GM04504 (cell line): Measurements from ENCODE around the gene RBP5.
A peak's percentile ranks its signal among the peaks of the same experiment; 100 is the strongest.
"Not testable (repeated sequence)": the region's sequence is repeated elsewhere in the genome, so short reads cannot be mapped to it uniquely, and the experiment has no call there.

Source experiments
- DNase-seq: peaks from one replicate; pipeline ENCODE4 v3.0.0-alpha.2; 2012; ENCODE audit warnings: low read depth

The RBP5 gene

DNA sequence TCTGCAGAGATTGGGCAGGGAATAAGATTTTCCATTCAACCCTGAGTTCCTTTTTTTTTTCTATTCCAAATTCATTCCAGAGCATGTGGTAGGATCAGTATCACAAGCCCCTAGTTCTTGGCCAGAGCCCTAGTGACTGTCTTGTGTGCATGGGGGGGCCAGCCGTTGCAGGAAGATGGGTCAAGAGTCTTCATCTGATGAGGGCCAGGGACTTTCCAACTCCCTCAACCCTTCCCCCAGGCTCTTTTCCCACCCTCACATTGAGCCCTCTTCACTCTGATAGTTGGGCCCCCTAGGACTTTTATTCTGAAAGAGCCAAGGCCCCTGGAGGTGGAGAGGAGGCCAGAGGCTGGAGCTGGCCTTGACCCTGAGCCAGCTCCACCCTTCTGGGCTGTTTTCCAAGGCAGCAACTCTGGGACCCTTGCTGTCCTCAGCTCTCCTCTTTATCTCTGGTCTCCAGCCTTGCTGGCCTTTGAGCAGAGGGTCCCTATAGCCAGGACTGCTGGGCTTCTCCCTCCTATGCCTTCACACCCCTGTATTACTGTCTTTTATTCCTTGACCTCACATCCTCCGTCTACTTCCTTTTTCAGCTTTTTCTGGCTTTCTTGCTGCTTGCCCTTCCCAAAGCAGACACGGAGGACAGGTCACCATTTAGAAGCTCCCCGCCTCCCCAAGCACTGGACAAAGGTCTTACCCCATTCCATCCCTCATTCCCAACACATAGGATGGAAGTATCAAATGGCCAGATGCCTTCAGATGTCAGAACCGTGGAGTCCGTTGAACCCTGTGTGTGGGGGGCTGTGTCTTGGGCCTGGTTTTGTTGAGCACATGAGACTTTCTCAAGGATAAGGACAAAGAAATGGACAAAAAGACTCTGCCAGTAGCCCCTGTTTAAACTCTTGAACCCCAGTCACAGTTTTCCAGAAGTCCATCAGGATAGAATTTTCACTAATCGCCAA, 5.6 kb downstream of the RBP5 start:
- no peak for DNase-seq

DNA sequence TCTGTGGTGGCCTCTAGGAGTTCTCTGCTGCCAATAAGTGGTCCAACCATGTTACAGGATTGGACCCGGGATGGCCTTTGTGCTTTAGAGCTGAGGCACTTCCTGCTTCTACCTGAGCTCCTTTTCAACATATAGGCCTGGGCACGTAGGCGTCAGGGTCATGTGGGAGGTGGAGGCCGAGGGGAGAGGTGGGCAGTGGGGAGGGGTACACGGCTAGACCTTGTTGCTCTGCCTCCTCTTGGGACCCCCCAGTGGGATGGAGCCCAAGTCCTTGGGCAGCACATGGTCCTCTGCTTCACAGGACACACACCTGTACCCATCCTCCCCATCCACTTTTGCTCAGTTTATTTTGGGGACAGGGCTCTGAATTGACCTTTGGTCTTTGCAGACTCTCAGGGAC, 7.4 kb downstream of the RBP5 start:
- no peak for DNase-seq

DNA sequence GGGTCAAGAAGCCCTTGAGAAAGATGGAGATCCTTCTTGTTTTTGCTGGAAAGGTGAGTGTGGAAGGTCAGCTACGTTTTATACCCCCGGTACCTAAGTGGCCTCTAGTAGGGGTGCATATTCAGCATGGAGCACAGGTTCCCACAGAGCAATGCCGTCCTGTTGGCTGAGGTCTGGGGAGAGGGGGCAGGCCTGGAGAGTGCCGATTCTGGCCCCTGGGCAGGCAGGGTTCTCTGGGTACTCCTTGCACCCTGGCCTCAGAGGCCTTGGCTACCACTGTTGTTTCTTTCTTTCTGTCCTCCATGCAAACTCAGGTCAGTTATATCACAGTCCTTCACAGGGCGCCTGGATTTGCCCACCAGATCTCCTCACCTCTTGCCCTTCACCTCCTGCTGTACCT, 8.5 kb downstream of the RBP5 start:
- no peak for DNase-seq

DNA sequence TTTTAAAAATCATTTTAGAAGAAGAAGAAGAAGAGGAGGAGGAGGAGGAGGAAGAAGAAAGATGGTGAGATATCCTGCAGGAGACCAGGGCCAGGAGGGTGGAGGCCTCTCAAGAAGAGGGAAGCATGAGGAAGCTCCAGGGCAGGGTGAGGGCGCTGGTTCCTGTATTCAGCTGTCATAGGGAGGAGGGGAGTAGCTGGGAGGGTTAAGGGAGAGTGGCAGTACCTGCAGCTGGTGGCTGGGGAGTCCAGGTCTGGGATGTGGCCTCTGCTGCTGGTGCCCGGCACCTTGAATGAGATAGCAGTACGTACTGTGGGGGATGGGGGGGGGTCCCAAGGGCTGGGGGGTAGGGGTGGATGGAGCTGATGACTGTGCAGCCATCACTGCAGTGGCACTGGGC, 9.8 kb downstream of the RBP5 start:
- no peak for DNase-seq

DNA sequence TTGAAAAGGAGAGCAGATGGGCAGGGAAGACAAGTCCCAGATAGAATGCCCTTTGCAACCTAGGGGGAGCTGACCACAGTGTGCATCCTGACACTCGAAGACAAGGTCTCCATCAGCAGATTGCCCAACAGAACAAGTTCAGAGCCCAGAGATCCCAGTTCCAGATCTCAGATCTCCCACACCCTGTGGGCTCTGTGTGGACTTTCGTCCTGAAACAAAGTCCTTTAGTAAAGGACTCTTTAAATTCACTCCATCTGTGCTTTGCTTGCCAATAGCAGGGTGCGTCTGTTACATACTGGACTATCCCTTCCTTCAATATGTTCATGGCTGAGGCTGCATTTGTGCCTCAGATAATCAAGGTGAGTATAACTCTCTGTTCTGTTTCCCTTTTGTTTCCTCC, 11.0 kb downstream of the RBP5 start:
- no peak for DNase-seq

DNA sequence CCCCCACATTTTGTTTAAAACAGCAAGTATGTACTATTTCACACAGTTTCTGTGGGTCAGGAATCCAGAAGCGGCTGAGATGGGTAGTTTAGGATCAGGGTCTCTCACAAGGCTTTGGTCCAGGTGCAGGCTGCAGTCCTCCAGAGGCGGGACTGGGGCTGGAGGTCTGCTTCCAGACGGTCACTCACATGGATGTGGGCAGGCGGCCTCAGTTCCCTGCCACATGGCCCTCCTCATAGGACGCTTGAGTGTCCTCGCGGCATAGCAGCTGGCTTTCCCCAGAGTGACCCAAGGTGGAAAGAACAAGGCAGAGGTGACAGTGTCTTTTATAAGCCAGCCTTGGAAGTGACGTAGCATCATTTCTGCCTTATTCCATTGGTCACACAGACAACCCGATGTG, 11.8 kb downstream of the RBP5 start:
- no peak for DNase-seq

DNA sequence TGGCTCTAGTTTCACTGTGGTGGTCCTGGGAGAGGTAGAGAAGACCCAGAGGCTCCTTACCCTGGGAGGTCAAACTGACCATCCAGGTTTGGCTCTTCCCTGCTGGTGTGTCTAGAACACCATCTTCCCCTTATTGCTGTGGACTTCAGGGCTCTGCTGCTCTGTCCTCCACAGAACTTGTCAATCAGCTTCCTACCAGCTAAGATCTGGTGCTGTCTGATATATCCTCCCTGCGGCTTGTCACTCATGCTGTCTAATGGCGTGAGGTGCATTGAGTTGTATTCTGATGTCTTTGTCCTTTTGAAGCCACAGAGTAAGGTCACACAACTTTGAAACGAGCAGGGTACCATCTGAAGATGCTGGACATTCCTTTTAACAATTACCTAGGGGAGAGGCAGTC, 12.5 kb downstream of the RBP5 start:
- DNase-seq, result no peak

DNA sequence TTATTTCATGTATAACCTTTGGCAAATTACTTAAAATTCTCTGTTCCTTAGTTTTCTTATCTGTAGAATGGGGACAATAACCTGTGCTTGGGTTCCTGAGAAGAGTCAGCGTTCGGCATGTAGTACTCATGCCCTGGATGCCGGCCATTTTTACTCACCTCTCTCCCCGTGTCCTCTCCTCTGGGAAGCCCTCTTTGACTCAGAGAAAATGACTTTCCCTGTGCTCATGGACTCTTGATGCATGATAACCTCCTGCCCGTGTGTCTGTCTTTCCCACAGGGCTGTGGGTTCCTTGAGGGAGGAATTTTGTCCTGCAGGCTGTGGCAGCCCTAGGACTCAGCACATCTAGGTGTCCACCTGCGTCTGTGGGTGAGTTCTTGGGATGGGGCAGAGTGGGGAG, 13.8 kb downstream of the RBP5 start:
- no peak for DNase-seq

DNA sequence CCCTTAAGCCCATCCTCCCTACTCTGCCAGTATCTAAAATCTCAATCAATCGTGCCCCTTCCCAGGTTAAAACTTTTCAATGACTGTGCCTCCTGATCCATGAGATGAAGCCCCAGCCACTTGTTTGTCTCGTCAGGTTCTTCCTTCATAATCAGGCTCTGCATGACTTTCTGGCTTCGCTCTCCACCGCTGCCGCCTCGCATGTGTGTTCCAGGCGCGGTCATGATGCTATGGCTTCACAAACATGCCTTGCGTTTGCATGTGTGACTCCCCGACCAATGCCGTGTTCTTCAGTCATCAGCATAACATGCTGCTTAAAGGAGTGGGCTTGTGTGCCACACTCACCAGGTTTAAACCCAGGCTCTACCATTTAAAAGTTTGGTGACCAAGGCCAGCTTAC, 14.7 kb downstream of the RBP5 start:
- no peak for DNase-seq

DNA sequence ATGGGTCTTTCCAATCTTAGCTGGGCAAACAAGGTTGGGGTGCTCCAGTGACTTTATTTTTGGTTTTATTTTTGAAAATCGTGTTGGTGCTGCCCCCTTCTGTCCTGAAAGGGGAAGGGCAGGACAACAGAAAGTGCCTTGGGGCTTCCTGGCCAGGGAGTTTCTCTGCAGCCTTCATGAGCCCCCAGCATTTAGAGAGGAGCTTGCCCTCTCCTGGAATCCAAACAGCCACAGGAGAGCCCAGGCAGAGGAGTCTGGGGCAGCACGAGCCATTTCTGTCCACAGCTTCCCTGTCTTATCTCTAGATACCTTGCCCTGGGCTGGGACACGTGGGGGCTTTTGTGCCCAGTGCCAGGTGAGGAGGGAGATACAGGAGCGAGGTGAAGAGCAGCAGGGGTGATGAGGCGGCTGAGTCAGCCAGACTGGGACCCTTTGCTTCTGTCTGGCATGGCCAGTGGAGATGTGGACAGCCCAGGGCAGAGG, 15.3 kb downstream of the RBP5 start:
- no peak for DNase-seq

DNA sequence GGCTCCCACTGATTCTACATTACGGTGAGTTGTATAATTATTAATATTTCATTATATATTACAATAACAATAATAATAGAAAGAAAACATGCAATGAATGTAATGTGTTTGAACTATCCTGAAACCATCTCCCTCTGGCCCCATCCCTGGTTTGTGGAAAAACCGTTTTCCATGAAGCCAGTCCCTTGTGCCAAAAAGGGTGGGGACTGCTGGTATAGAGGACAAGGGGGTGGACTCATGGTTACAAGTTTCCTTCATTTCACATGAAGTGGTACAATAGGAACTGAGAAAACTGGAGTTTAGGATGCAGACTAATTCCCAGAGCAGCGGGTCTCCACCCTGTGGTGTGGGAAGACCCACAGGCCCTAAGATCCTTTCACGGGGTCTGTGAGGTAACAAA, 16.6 kb downstream of the RBP5 start:
- no peak for DNase-seq

DNA sequence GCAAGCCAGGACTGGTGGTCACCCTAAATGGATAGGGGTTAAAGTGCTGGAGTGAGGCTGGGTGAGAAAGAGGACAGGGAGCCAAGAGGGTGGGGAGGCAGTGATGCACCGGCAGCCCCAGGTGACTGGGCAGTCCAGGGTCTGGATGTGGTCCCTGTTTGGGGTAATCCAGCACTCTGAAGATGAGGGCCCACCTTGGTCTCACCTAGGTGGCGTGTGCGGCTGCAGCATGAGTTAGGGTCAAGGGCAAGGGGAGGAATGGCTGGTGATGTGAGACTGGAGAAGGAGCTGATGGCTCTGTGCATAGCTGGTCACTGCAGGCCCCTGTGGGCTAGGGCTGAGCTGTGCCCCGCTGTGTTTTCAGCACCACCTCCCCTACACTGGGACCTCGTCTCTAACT, 18.0 kb downstream of the RBP5 start:
- no peak for DNase-seq

DNA sequence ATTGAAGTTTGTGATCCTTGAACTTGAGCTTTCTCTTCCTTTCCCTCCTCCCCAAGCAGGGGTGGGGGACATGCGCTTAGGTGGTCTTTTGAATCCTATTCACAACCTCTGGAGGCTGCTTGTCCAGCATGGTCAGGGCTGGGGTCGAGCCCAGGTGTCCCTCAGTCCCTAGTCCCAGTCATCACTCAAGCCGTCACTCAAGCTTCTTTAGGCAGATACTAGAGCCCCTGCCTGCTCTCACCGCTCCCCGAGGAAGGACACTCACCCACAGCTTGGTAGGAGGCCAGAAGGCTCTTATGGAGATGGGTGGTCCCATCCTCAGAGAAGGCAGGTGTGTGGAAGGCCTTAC, 19.1 kb downstream of the RBP5 start:
- DNase-seq, result no peak

DNA sequence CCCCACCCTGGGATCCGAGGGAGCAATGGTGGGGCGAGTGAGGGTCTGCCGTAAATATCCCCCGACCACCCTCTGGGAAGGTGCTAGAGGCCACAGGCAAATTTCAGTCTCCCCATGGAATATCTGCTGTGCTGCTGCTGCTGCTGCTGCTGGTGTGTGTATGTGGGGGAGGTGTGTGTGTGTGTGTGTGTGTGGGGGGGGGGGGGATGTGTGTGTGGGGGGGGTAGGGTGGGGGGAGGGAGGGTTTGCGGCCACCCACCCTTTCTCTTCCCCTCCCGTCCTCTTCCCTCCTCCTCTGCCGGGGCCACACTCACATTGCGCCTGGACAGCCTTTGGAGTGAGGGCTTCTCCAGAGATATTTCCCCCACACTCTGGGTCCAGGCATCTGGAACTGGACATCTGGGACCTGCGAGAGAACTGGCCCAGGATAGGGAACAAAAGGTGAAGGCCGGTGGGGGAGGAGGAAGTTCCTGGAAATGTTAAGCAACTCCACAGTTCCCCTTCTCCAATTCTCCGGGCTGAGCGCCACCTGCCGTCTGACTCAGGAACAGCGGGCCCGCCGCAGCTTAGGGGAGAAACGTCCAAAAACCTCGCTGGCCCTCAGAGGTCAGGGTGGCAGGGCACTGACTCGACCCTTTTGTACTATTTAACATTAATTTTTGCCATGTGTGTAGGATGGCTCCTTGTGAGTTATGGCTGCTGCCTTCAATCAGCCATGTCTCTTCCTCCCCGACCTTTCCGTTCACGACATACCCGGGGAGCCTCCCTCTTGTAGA, 19.7 kb downstream of the RBP5 start, which contains the start of gene C1RL:
Gene C1RL, minus strand, starts transcription at position 419 of the 776 bp plus-strand sequence. Its CDS starts 34 bp downstream, at position 385.
- peak; percentile 69 for DNase-seq

DNA sequence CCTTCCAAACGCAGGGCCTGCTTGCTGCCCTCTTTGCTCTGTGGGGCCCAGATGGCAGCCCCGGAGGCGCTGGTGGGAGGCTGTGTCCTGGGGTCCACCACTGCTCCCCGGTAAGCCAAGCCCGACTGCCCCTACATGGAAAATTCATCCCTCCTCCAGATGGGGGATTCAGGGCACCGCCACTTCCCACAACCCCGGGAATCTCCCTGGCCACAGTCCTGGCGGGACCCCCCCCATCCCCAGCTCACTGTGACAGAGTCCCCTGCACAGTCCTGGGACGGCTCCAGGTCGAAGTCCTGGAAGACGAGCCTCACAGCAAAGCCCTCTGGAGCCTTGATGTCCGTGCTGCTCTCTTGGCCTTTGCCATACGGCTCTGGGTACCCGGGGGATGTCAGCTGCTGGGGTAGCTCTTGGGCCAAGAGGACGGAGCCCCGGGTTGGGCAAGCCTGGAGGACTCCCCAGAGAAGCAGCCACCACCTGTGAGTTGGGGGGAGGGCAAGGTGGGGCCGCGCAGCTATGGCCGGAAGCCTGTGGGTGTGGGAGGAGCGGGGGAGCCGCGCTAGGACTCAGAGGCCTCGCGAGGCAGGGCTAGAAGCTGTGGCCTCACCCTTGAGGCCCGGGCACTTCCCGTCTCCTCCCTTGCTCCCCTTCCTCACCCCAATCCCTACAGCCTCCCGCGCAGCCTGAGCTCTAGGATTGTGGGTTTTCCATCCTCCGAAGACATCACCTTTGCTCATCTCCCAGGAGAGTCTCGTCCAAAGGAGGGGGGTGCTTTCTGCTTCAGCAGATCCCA, 20.5 kb downstream of the RBP5 start:
- peak; percentile 53 for DNase-seq

DNA sequence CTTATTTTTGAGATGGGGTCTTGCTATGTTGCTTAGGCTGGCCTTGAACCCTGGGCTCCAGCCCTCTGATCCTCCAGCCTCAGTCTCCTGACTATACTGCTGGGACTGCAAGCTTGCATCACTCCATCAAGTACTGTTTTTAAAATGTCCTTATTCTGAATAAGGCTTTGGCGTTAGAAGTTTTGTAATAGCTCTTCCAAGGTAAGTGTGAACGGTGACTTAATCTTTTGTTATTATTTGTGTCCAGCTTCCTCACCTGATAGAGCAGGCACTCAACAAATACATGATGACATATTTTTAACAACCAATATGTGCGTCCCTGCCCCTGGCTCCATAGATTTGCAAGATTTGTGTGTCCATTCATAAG, 21.1 kb downstream of the RBP5 start:
- DNase-seq, result no peak

DNA sequence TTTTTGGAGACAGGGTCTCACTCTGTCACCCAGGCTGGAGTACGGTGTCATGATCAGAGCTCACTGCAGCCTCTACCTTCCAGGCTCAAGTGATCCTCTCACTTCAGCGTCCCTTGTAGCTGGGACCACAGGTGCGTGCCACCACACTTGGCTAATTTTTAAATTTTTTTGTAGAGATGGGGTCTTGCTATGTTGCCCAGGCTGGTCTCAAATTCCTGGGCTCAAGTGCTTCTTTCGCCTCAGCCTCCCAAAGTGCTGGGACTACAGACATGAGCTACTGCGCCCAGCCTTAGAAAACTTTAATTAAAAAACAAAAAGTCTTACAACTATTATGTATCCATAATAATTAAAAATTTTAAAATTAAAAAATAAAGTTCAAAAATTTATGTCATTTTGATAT, 21.5 kb downstream of the RBP5 start:
- DNase-seq, result not testable (repeated sequence)

DNA sequence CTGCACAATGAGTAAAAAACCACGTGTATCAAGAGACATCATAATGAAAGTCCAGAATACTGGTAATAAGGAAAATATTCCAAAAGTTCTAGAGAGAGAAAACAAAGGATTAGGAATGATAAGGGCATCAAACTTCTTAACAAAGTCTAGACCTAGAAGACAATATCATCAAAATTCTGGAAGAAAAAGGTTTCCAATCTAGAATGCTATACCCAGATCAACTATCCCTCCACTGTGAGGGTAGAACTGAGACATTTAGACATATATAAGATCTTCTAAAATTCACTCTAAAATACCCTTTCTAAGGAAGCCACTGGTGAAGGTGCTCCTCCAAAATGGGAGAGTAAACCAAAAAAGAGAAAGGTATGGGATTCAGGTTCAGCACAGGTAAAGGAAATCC, 22.6 kb downstream of the RBP5 start:
- no peak for DNase-seq

DNA sequence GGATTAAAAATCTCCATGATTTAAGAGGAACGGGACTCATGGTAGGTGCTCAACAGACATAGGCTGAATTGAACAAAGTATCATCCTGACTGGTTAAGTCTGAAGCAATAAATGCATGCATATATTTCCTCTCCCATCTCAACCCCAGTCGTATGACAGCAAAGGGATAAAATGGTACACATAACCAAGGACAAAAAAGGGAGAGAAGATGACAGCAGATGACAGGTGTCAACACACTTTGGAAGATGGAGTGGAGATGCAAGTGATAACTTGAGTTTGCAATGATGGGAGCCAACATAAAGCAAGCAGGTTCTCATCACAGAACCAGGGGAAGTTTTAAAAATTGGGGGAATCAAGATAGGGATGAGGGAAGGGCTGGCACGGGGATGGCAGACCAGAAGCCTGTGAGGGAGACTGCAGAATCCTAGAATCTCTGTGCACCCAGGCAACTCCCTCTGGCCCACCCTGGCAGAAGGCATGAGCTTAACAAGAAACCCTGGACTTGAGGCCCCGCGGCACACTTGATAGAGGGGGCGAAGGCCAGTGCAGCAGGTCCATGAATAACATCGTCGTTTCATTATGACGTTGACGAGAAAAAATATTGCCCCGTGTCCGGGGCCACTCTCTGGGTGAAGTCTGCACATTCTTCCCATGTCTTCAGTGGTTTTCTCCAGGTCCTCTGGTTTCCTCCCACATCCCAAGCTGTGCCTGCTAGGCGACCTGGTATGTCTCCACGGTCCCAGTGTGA, 24.7 kb downstream of the RBP5 start:
- no peak for DNase-seq

DNA sequence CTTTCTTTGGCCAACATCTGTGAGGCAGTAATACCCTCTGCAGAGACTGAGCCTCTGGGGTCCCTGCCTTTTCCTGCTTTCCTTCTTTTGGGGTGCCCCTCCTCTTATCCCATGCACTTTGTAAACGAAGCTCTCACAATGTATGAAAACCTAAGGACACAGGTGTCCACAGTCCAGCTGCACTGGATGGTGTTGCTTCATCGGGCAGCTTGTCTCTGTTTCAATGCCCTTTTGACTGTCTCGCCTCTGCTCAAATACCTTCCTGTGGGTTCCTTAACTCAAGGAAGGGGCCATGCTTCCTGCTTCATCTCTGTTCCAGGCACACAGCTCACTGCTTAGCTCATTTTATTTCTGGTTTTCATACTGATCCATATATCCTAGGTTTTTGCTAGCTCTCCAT, 26.1 kb downstream of the RBP5 start:
- DNase-seq, result no peak

DNA sequence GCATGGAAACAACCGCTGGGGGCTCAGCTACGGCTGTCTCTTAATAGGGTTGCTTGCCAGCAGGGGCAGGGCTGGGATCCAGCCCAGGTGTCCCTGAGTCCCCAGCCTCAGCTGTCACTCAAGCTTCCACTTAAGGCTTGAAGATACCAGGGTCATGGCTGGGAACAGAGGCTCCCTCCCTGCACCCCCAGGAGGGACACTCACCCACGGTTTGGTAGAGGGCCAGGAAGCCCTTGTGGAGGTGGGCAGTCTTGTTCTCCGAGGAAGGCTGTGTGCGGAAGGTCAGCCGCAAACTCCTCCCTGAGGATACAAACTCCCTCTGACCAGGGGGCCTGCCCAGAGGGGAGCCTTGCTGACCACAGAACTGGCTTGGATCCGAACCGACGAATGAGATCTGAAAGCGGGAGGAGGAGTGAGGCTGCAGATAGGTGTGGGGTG, 27.0 kb downstream of the RBP5 start:
- DNase-seq, result no peak
